Measurements from ENCODE around the gene GTF2H3. TPM values are rescaled to one million over a fixed set of nuclear protein-coding genes. Genes with fewer than 3 reads are reported as not detected.

The GTF2H3 gene
- 37.4 TPM for polyA plus RNA-seq (2013, experiment 1 of 4)
- polyA plus RNA-seq (2013, experiment 2 of 4), result 39.6 TPM
- polyA plus RNA-seq (2013, experiment 3 of 4), result 28.0 TPM
- 28.1 TPM for polyA plus RNA-seq (2013, experiment 4 of 4)

- H3K4me3 ChIP-seq (ENCODE audit: insufficient read depth, low read depth, low read length), result peak within 1 kb of the TSS; percentile 92
- WGBS, 2 experiments, result 0% methylated on average over 52 of the region's 52 CpGs
- no peaks in the 10 kb centered on the region for H3K27me3 ChIP-seq (ENCODE audit: control insufficient read depth, insufficient read depth, low read length, poor library complexity, severe bottlenecking)
- H3K27ac ChIP-seq (ENCODE audit: insufficient read depth, low read depth, low read length, poor library complexity, severe bottlenecking), result peak within 1 kb of the TSS; percentile 64
- peaks cover 17% of the 10 kb centered on the region for H3K36me3 ChIP-seq (ENCODE audit: control insufficient read depth, insufficient read depth, low read length)
- no peaks in the 10 kb centered on the region for H3K9me3 ChIP-seq (ENCODE audit: control insufficient read depth, low read length)
- H3K4me1 ChIP-seq (ENCODE audit: control insufficient read depth, insufficient read depth, low read length), result no peaks in the 10 kb centered on the region
Observed at GRCh38 chr12:123633379-123634141, at the start of gene GTF2H3, which contains the start of gene EIF2B1. TSS of gene GTF2H3 (plus strand) at chr12:123633829. CDS start at chr12:123633860, 31 bp downstream. TSS of gene EIF2B1 (minus strand) at chr12:123633686. CDS start at chr12:123633557, 129 bp downstream.

GRCh38 chr12:123591702-123592481 is 41.7 kb upstream of the GTF2H3 start:
- WGBS, 2 experiments, result 84 to 85% methylated on average over 8 of the region's 8 CpGs
- Histone ChIP-seq H3K4me3 (ENCODE audit: insufficient read depth, low read depth, low read length) (no peak overlapping the region), H3K27ac (ENCODE audit: insufficient read depth, low read depth, low read length, poor library complexity, severe bottlenecking) (no peak overlapping the region), H3K27me3 (ENCODE audit: control insufficient read depth, insufficient read depth, low read length, poor library complexity, severe bottlenecking) (no peaks in the 10 kb centered on the region), H3K9me3 (ENCODE audit: control insufficient read depth, low read length) (no peaks in the 10 kb centered on the region), H3K36me3 (ENCODE audit: control insufficient read depth, insufficient read depth, low read length) (peaks cover 35% of the 10 kb centered on the region), H3K4me1 (ENCODE audit: control insufficient read depth, insufficient read depth, low read length) (no peaks in the 10 kb centered on the region)

- peaks cover 24% of the 10 kb centered on the region for H3K36me3 ChIP-seq (ENCODE audit: control insufficient read depth, insufficient read depth, low read length)
- H3K27me3 ChIP-seq (ENCODE audit: control insufficient read depth, insufficient read depth, low read length, poor library complexity, severe bottlenecking), result no peaks in the 10 kb centered on the region
- H3K9me3 ChIP-seq (ENCODE audit: control insufficient read depth, low read length), result no peaks in the 10 kb centered on the region
- no peaks in the 10 kb centered on the region for H3K4me1 ChIP-seq (ENCODE audit: control insufficient read depth, insufficient read depth, low read length)
- no peak overlapping the region for H3K4me3 ChIP-seq (ENCODE audit: insufficient read depth, low read depth, low read length)
- no peak overlapping the region for H3K27ac ChIP-seq (ENCODE audit: insufficient read depth, low read depth, low read length, poor library complexity, severe bottlenecking)
Observed at GRCh38 chr12:123595729-123596128, 37.9 kb upstream of the GTF2H3 start.

GRCh38 chr12:123597100-123597499 is 36.5 kb upstream of the GTF2H3 start:
- Histone ChIP-seq H3K4me3 (ENCODE audit: insufficient read depth, low read depth, low read length) (no peak overlapping the region), H3K4me1 (ENCODE audit: control insufficient read depth, insufficient read depth, low read length) (no peaks in the 10 kb centered on the region), H3K27ac (ENCODE audit: insufficient read depth, low read depth, low read length, poor library complexity, severe bottlenecking) (no peak overlapping the region), H3K27me3 (ENCODE audit: control insufficient read depth, insufficient read depth, low read length, poor library complexity, severe bottlenecking) (no peaks in the 10 kb centered on the region), H3K36me3 (ENCODE audit: control insufficient read depth, insufficient read depth, low read length) (peaks cover 12% of the 10 kb centered on the region), H3K9me3 (ENCODE audit: control insufficient read depth, low read length) (no peaks in the 10 kb centered on the region)
- WGBS, 2 experiments, result 94 to 97% methylated on average over 3 of the region's 3 CpGs

- Histone ChIP-seq H3K36me3 (ENCODE audit: control insufficient read depth, insufficient read depth, low read length) (peaks cover 12% of the 10 kb centered on the region), H3K9me3 (ENCODE audit: control insufficient read depth, low read length) (no peaks in the 10 kb centered on the region), H3K27ac (ENCODE audit: insufficient read depth, low read depth, low read length, poor library complexity, severe bottlenecking) (no peak overlapping the region), H3K4me1 (ENCODE audit: control insufficient read depth, insufficient read depth, low read length) (peaks cover 6% of the 10 kb centered on the region), H3K27me3 (ENCODE audit: control insufficient read depth, insufficient read depth, low read length, poor library complexity, severe bottlenecking) (no peaks in the 10 kb centered on the region), H3K4me3 (ENCODE audit: insufficient read depth, low read depth, low read length) (no peak overlapping the region)
- WGBS, 2 experiments, result 87 to 94% methylated on average over 3 of the region's 3 CpGs
Observed at GRCh38 chr12:123598522-123598921, 35.1 kb upstream of the GTF2H3 start.

GRCh38 chr12:123599310-123599709 is 34.3 kb upstream of the GTF2H3 start:
- 90 to 93% methylated on average over 1 of the region's 1 CpG for WGBS, 2 experiments
- Histone ChIP-seq H3K9me3 (ENCODE audit: control insufficient read depth, low read length) (no peaks in the 10 kb centered on the region), H3K27me3 (ENCODE audit: control insufficient read depth, insufficient read depth, low read length, poor library complexity, severe bottlenecking) (no peaks in the 10 kb centered on the region), H3K4me1 (ENCODE audit: control insufficient read depth, insufficient read depth, low read length) (peaks cover 6% of the 10 kb centered on the region), H3K4me3 (ENCODE audit: insufficient read depth, low read depth, low read length) (no peak overlapping the region), H3K36me3 (ENCODE audit: control insufficient read depth, insufficient read depth, low read length) (peaks cover 12% of the 10 kb centered on the region), H3K27ac (ENCODE audit: insufficient read depth, low read depth, low read length, poor library complexity, severe bottlenecking) (no peak overlapping the region)

GRCh38 chr12:123599721-123600120 is 33.9 kb upstream of the GTF2H3 start:
- H3K36me3 ChIP-seq (ENCODE audit: control insufficient read depth, insufficient read depth, low read length), result peaks cover 12% of the 10 kb centered on the region
- no peaks in the 10 kb centered on the region for H3K27me3 ChIP-seq (ENCODE audit: control insufficient read depth, insufficient read depth, low read length, poor library complexity, severe bottlenecking)
- H3K4me3 ChIP-seq (ENCODE audit: insufficient read depth, low read depth, low read length), result no peak overlapping the region
- WGBS, 2 experiments, result 94 to 96% methylated on average over 7 of the region's 7 CpGs
- no peak overlapping the region for H3K27ac ChIP-seq (ENCODE audit: insufficient read depth, low read depth, low read length, poor library complexity, severe bottlenecking)
- peaks cover 6% of the 10 kb centered on the region for H3K4me1 ChIP-seq (ENCODE audit: control insufficient read depth, insufficient read depth, low read length)
- H3K9me3 ChIP-seq (ENCODE audit: control insufficient read depth, low read length), result no peaks in the 10 kb centered on the region

- 1% methylated on average over 81 of the region's 81 CpGs for WGBS, 2 experiments
Observed at GRCh38 chr12:123601602-123602489, 31.8 kb upstream of the GTF2H3 start, which contains the start of gene DDX55. TSS of gene DDX55 (plus strand) at chr12:123602099. CDS start at chr12:123602149, 50 bp downstream.

GRCh38 chr12:123602651-123603195 is 30.9 kb upstream of the GTF2H3 start:
- Histone ChIP-seq H3K4me1 (ENCODE audit: control insufficient read depth, insufficient read depth, low read length) (peaks cover 6% of the 10 kb centered on the region), H3K27ac (ENCODE audit: insufficient read depth, low read depth, low read length, poor library complexity, severe bottlenecking) (no peak overlapping the region), H3K4me3 (ENCODE audit: insufficient read depth, low read depth, low read length) (peak overlapping the region; percentile 94), H3K36me3 (ENCODE audit: control insufficient read depth, insufficient read depth, low read length) (peaks cover 24% of the 10 kb centered on the region), H3K9me3 (ENCODE audit: control insufficient read depth, low read length) (no peaks in the 10 kb centered on the region), H3K27me3 (ENCODE audit: control insufficient read depth, insufficient read depth, low read length, poor library complexity, severe bottlenecking) (no peaks in the 10 kb centered on the region)
- WGBS, 2 experiments, result 24 to 27% methylated on average over 7 of the region's 7 CpGs

More at GRCh38 chr12:123601602-123602489, 31.8 kb upstream of the GTF2H3 start, which contains the start of gene DDX55:
- Histone ChIP-seq H3K4me3 (ENCODE audit: insufficient read depth, low read depth, low read length) (peak within 1 kb of the TSS; percentile 94), H3K9me3 (ENCODE audit: control insufficient read depth, low read length) (no peaks in the 10 kb centered on the region), H3K27ac (ENCODE audit: insufficient read depth, low read depth, low read length, poor library complexity, severe bottlenecking) (peak within 1 kb of the TSS; percentile 73), H3K36me3 (ENCODE audit: control insufficient read depth, insufficient read depth, low read length) (peaks cover 23% of the 10 kb centered on the region), H3K27me3 (ENCODE audit: control insufficient read depth, insufficient read depth, low read length, poor library complexity, severe bottlenecking) (no peaks in the 10 kb centered on the region), H3K4me1 (ENCODE audit: control insufficient read depth, insufficient read depth, low read length) (peaks cover 6% of the 10 kb centered on the region)
